Erythroblast (primary cell): ENCODE results near the gene ZBTB46.

ENCODE experiments used
- DNase-seq, 2 experiments: peaks; one replicate each; lab custom pipeline; 2025; lab: John Stamatoyannopoulos, UW
- GATA1 ChIP-seq: IDR thresholded peaks from 2 replicates; pipeline ENCODE4 v1.6.1; 2011; ENCODE audit warnings: low read depth, mild to moderate bottlenecking, control low read depth, low read length, moderate library complexity
- POLR2A ChIP-seq: IDR thresholded peaks from 2 replicates; pipeline ENCODE4 v1.6.1; 2011; ENCODE audit warnings: mild to moderate bottlenecking, low read length

Gene ZBTB46

GRCh38 chr20:63695424-63696305 is 135.4 kb downstream of the ZBTB46 start:
- TF ChIP-seq GATA1, result no peak

GRCh38 chr20:63694584-63695423 is 136.3 kb downstream of the ZBTB46 start:
- TF ChIP-seq GATA1 (no peak), POLR2A (no peak)
- no peak for DNase-seq

More at GRCh38 chr20:63695424-63696305, 135.4 kb downstream of the ZBTB46 start:
- DNase-seq, result no peak

DNA sequence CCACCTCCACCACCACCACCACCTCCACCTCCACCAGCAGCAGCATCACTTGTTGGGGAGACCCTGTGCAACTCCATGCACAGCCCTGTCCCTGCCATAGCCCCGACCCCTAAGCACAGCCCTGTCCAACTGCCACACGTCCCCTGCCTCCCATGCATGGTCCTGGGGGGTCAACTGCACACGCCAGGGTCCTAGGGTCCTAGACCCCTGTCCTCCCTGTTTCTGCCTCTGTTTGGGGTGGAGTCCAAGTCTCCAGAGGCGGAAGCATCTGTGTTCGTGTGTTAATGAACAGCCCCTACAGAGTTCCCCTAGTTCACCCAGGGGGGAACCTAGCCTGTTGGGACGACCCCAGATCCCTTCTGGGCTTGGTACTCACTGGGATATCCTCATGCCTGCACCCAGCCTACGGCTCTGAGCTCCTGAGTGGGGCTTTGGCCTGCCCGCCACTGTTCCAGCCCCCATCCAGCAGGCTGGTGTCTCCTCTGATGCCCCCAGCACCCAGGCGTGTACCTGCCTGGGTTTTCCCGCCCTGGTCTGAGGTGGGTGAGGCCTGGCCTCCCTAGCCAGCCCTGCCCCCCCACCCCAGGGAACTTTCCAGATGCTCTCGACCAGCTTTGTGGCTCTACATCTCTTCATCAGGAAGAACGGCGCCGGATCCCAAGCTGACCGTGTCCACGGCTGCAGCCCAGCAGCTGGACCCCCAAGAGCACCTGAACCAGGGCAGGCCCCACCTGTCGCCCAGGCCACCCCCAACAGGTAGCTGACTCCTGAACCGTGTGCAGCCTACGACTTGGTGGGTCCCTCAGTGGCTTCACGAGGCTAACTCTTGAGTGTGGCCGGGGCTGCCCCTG is 137.1 kb downstream of the ZBTB46 start:
- DNase-seq, result peak in 1 of 2 experiments; percentile 57

More for the DNA sequence above, 137.1 kb downstream of the ZBTB46 start:
- TF ChIP-seq POLR2A, result no peak
- no peak for TF ChIP-seq GATA1
